Skeletal muscle satellite cell (primary cell): ENCODE measurements around the gene DNAH17.

Experiments
- H3K27me3 ChIP-seq: 2 replicates; pipeline ENCODE4 v1.7.0; 2013; ENCODE audit warnings: low read length; ENCODE audit not compliant: control insufficient read depth, insufficient read depth
- H3K36me3 ChIP-seq: 2 replicates; pipeline ENCODE4 v1.7.0; 2013; ENCODE audit warnings: mild to moderate bottlenecking, control low read depth, low read length; ENCODE audit not compliant: insufficient read depth
- H3K4me1 ChIP-seq: 2 replicates; pipeline ENCODE4 v1.7.0; 2013; ENCODE audit warnings: low read length; ENCODE audit not compliant: control insufficient read depth, insufficient read depth
- H3K4me2 ChIP-seq: 2 replicates; pipeline ENCODE4 v1.7.0; 2013; ENCODE audit warnings: mild to moderate bottlenecking, low read length
- H3K4me3 ChIP-seq: 2 replicates; pipeline ENCODE4 v1.7.0; 2013; ENCODE audit warnings: low read length
- H3K9ac ChIP-seq: 2 replicates; pipeline ENCODE4 v1.7.0; 2013; ENCODE audit warnings: mild to moderate bottlenecking, low read depth, low read length, moderate library complexity
- H3K9me3 ChIP-seq: replicated peaks from 2 replicates; pipeline ENCODE4 v1.7.0; 2013; ENCODE audit warnings: mild to moderate bottlenecking, control low read depth, low read length

The DNAH17 gene

GRCh38 chr17:78615631-78616030, 38.4 kb upstream of the DNAH17 start:
- H3K36me3 ChIP-seq: no peaks in the 10 kb centered on the region
- H3K4me2 ChIP-seq: no peak overlapping the region
- peaks cover 13% of the 10 kb centered on the region for H3K4me1 ChIP-seq
- H3K9ac ChIP-seq: no peak overlapping the region
- H3K27me3 ChIP-seq: peaks cover 16% of the 10 kb centered on the region
- H3K9me3 ChIP-seq: no peaks in the 10 kb centered on the region
- no peak overlapping the region for H3K4me3 ChIP-seq

GRCh38 chr17:78613416-78613815, 36.2 kb upstream of the DNAH17 start:
- Histone ChIP-seq H3K27me3 (peaks cover 32% of the 10 kb centered on the region), H3K4me3 (no peak overlapping the region), H3K4me2 (no peak overlapping the region), H3K36me3 (no peaks in the 10 kb centered on the region), H3K9me3 (no peaks in the 10 kb centered on the region), H3K9ac (no peak overlapping the region), H3K4me1 (peaks cover 12% of the 10 kb centered on the region)

GRCh38 chr17:78611607-78612006, 34.4 kb upstream of the DNAH17 start:
- Histone ChIP-seq H3K4me2 (no peak overlapping the region), H3K9ac (no peak overlapping the region), H3K27me3 (peaks cover 32% of the 10 kb centered on the region), H3K9me3 (no peaks in the 10 kb centered on the region), H3K4me3 (no peak overlapping the region), H3K4me1 (no peaks in the 10 kb centered on the region), H3K36me3 (no peaks in the 10 kb centered on the region)

- H3K27me3 ChIP-seq: peaks cover 32% of the 10 kb centered on the region
- no peak overlapping the region for H3K4me2 ChIP-seq
- no peak overlapping the region for H3K9ac ChIP-seq
- H3K4me1 ChIP-seq: no peaks in the 10 kb centered on the region
- H3K4me3 ChIP-seq: no peak overlapping the region
- H3K36me3 ChIP-seq: no peaks in the 10 kb centered on the region
- H3K9me3 ChIP-seq: no peaks in the 10 kb centered on the region
These were observed 33.8 kb upstream of the DNAH17 start for GRCh38 chr17:78610951-78611511.

GRCh38 chr17:78609191-78609641, 32.0 kb upstream of the DNAH17 start:
- H3K27me3 ChIP-seq: peaks cover 34% of the 10 kb centered on the region
- no peaks in the 10 kb centered on the region for H3K36me3 ChIP-seq

GRCh38 chr17:78608804-78609186, 31.6 kb upstream of the DNAH17 start:
- Histone ChIP-seq H3K4me3 (no peak overlapping the region), H3K4me1 (no peaks in the 10 kb centered on the region), H3K27me3 (peaks cover 36% of the 10 kb centered on the region)

More at GRCh38 chr17:78609191-78609641, 32.0 kb upstream of the DNAH17 start:
- no peak overlapping the region for H3K4me3 ChIP-seq
- no peak overlapping the region for H3K4me2 ChIP-seq
- no peaks in the 10 kb centered on the region for H3K9me3 ChIP-seq
- H3K9ac ChIP-seq: no peak overlapping the region
- no peaks in the 10 kb centered on the region for H3K4me1 ChIP-seq

GRCh38 chr17:78608122-78608803, 31.1 kb upstream of the DNAH17 start:
- Histone ChIP-seq H3K9me3 (no peaks in the 10 kb centered on the region), H3K27me3 (peaks cover 36% of the 10 kb centered on the region), H3K4me3 (no peak overlapping the region), H3K9ac (no peak overlapping the region), H3K36me3 (no peaks in the 10 kb centered on the region), H3K4me1 (no peaks in the 10 kb centered on the region), H3K4me2 (no peak overlapping the region)

More at GRCh38 chr17:78608804-78609186, 31.6 kb upstream of the DNAH17 start:
- Histone ChIP-seq H3K9me3 (no peaks in the 10 kb centered on the region), H3K4me2 (no peak overlapping the region), H3K36me3 (no peaks in the 10 kb centered on the region), H3K9ac (no peak overlapping the region)

- no peaks in the 10 kb centered on the region for H3K36me3 ChIP-seq
- no peaks in the 10 kb centered on the region for H3K4me1 ChIP-seq
- no peak overlapping the region for H3K4me2 ChIP-seq
- peaks cover 32% of the 10 kb centered on the region for H3K27me3 ChIP-seq
- no peak overlapping the region for H3K9ac ChIP-seq
- H3K9me3 ChIP-seq: no peaks in the 10 kb centered on the region
- H3K4me3 ChIP-seq: no peak overlapping the region
These were observed 29.8 kb upstream of the DNAH17 start for GRCh38 chr17:78607038-78607437.

- no peaks in the 10 kb centered on the region for H3K36me3 ChIP-seq
- no peaks in the 10 kb centered on the region for H3K9me3 ChIP-seq
- no peaks in the 10 kb centered on the region for H3K4me1 ChIP-seq
- H3K4me2 ChIP-seq: no peak overlapping the region
- peaks cover 27% of the 10 kb centered on the region for H3K27me3 ChIP-seq
- no peak overlapping the region for H3K4me3 ChIP-seq
- H3K9ac ChIP-seq: no peak overlapping the region
These were observed 28.7 kb upstream of the DNAH17 start for GRCh38 chr17:78605886-78606285.

- Histone ChIP-seq H3K4me2 (no peak overlapping the region), H3K36me3 (no peaks in the 10 kb centered on the region), H3K27me3 (peaks cover 25% of the 10 kb centered on the region), H3K4me3 (no peak overlapping the region), H3K4me1 (peaks cover 1% of the 10 kb centered on the region), H3K9ac (no peak overlapping the region), H3K9me3 (no peaks in the 10 kb centered on the region)
These were observed 28.2 kb upstream of the DNAH17 start for GRCh38 chr17:78605429-78605828.

- H3K9me3 ChIP-seq: no peaks in the 10 kb centered on the region
- no peak overlapping the region for H3K4me3 ChIP-seq
- no peak overlapping the region for H3K4me2 ChIP-seq
- peaks cover 11% of the 10 kb centered on the region for H3K4me1 ChIP-seq
- no peak overlapping the region for H3K9ac ChIP-seq
- no peaks in the 10 kb centered on the region for H3K36me3 ChIP-seq
- peaks cover 9% of the 10 kb centered on the region for H3K27me3 ChIP-seq
These were observed 25.1 kb upstream of the DNAH17 start for GRCh38 chr17:78602246-78602645.
